ENCODE results near the gene ZNF576. TPM values are rescaled to one million over a fixed set of nuclear protein-coding genes. Genes with fewer than 3 reads are reported as not detected.

The ZNF576 gene
- total and polyA plus RNA-seq, 2 donors (not counting 3 experiments of a cell fraction or from before 2014, with no cell fraction given): 19.5 to 27.7 TPM

- Histone ChIP-seq H3K9me1 (replicated peaks; ENCODE audit: control insufficient read depth, extremely low read depth, insufficient read depth, low read length) (no peaks in the 10 kb centered on the region), H3K4me1 (ENCODE audit: control insufficient read depth, extremely low read depth, insufficient read depth, low read length) (peaks cover 5% of the 10 kb centered on the region), H3K36me3 (ENCODE audit: control insufficient read depth in 2 of 2, extremely low read depth in 1 of 2, insufficient read depth in 2 of 2, low read length in 2 of 2) (peaks cover 9 to 27% of the 10 kb centered on the region in 2 experiments), H3K27ac (ENCODE audit: insufficient read depth, low read depth, low read length) (no peak overlapping the region), H3K79me2 (ENCODE audit: control insufficient read depth, insufficient read depth, low read length) (peaks cover 12% of the 10 kb centered on the region), H3K4me3 (replicated peaks in 1 of 3; ENCODE audit: insufficient read depth in 1 of 3, low read depth in 1 of 3, low read length in 3 of 3) (no peak overlapping the region), H3K9me3 (replicated peaks; ENCODE audit: control insufficient read depth, insufficient read depth, low read length) (no peaks in the 10 kb centered on the region), H4K20me1 (replicated peaks; ENCODE audit: control insufficient read depth, extremely low read depth, insufficient read depth, low read length) (no peaks in the 10 kb centered on the region), H3K4me2 (ENCODE audit: insufficient read depth, low read length) (no peak overlapping the region), H3K27me3 (ENCODE audit: control insufficient read depth in 2 of 2, insufficient read depth in 2 of 2, low read length in 2 of 2) (no peaks in the 10 kb centered on the region), H2AFZ (ENCODE audit: low read depth, low read length) (no peak overlapping the region), H3K9ac (replicated peaks; ENCODE audit: extremely low read depth, insufficient read depth, low read length) (no peak overlapping the region)
- TF ChIP-seq POLR2A (IDR thresholded peaks at IDR 0.05; ENCODE audit: low read depth, low read length) (no peak), EZH2 (IDR thresholded peaks at IDR 0.05; ENCODE audit: borderline replicate concordance, low read depth, low read length, severe bottlenecking) (no peak), MAX (IDR thresholded peaks at IDR 0.05; ENCODE audit: insufficient read depth, insufficient read length) (no peak), GATA2 (IDR thresholded peaks at IDR 0.05; ENCODE audit: insufficient read depth, insufficient read length, low read depth, low read length) (no peak), JUN (IDR thresholded peaks at IDR 0.05; ENCODE audit: borderline replicate concordance, insufficient read depth, insufficient read length, low read depth) (no peak), FOS (IDR thresholded peaks at IDR 0.05; ENCODE audit: borderline replicate concordance, insufficient read depth, low read length) (no peak)
- ChIA-PET POLR2A (interaction anchor here (0.6 kb wide), 1 partner anchor 27 kb away, joined by 4 read pairs; no protein-coding TSS in a partner anchor), CTCF (interaction anchor here (1.6 kb wide), 1 partner anchor 35 kb away, joined by 8 read pairs; no protein-coding TSS in a partner anchor)
- intact Hi-C loops (cut with micrococcal nuclease): no loop called here
- FAIRE-seq (no peak), DNase-seq (ENCODE audit: low read depth, low spot score) (no peak)
- dilution Hi-C loops (cut with MboI; ENCODE audit: extremely low pct_ligation_motif_present, low sequenced_read_pairs): no loop called here
- BruUV-seq (replicated peaks): no TSS peak
These were observed 6.7 kb upstream of the ZNF576 start for GRCh38 chr19:43589678-43590077.

GRCh38 chr19:43591904-43592772 is 4.3 kb upstream of the ZNF576 start:
- Histone ChIP-seq H4K20me1 (replicated peaks; ENCODE audit: control insufficient read depth, extremely low read depth, insufficient read depth, low read length) (no peaks in the 10 kb centered on the region), H3K36me3 (ENCODE audit: control insufficient read depth in 2 of 2, extremely low read depth in 1 of 2, insufficient read depth in 2 of 2, low read length in 2 of 2) (peaks cover 9 to 27% of the 10 kb centered on the region in 2 experiments), H3K9me3 (replicated peaks; ENCODE audit: control insufficient read depth, insufficient read depth, low read length) (no peaks in the 10 kb centered on the region), H3K9me1 (replicated peaks; ENCODE audit: control insufficient read depth, extremely low read depth, insufficient read depth, low read length) (no peaks in the 10 kb centered on the region), H3K27ac (ENCODE audit: insufficient read depth, low read depth, low read length) (no peak overlapping the region), H3K4me3 (replicated peaks in 1 of 3; ENCODE audit: insufficient read depth in 1 of 3, low read depth in 1 of 3, low read length in 3 of 3) (no peak overlapping the region), H3K27me3 (ENCODE audit: control insufficient read depth in 2 of 2, insufficient read depth in 2 of 2, low read length in 2 of 2) (no peaks in the 10 kb centered on the region), H3K9ac (replicated peaks; ENCODE audit: extremely low read depth, insufficient read depth, low read length) (no peak overlapping the region), H2AFZ (ENCODE audit: low read depth, low read length) (no peak overlapping the region), H3K4me1 (ENCODE audit: control insufficient read depth, extremely low read depth, insufficient read depth, low read length) (peaks cover 11% of the 10 kb centered on the region), H3K79me2 (ENCODE audit: control insufficient read depth, insufficient read depth, low read length) (peaks cover 26% of the 10 kb centered on the region), H3K4me2 (ENCODE audit: insufficient read depth, low read length) (no peak overlapping the region)
- ChIA-PET POLR2A (no interaction called here), CTCF (no interaction called here)
- FAIRE-seq (no peak), DNase-seq (ENCODE audit: low read depth, low spot score) (no peak)
- dilution Hi-C loops (cut with MboI; ENCODE audit: extremely low pct_ligation_motif_present, low sequenced_read_pairs) (no loop called here), intact Hi-C loops (cut with micrococcal nuclease) (no loop called here)
- no TSS peak for BruUV-seq (replicated peaks)
- TF ChIP-seq FOS (IDR thresholded peaks at IDR 0.05; ENCODE audit: borderline replicate concordance, insufficient read depth, low read length): no peak
- no peak for TF ChIP-seq CTCF (IDR thresholded peaks at IDR 0.05; ENCODE audit: extremely low read depth in 1 of 2, insufficient read depth in 1 of 2, low read depth in 1 of 2, low read length in 2 of 2)
- TF ChIP-seq GATA2 (IDR thresholded peaks at IDR 0.05; ENCODE audit: insufficient read depth, insufficient read length, low read depth, low read length): no peak
- no peak for TF ChIP-seq MAX (IDR thresholded peaks at IDR 0.05; ENCODE audit: insufficient read depth, insufficient read length)
- TF ChIP-seq EZH2 (IDR thresholded peaks at IDR 0.05; ENCODE audit: borderline replicate concordance, low read depth, low read length, severe bottlenecking): no peak
- TF ChIP-seq POLR2AphosphoS5 (IDR thresholded peaks at IDR 0.05; ENCODE audit: insufficient read depth, low read depth, low read length): no peak
- TF ChIP-seq JUN (IDR thresholded peaks at IDR 0.05; ENCODE audit: borderline replicate concordance, insufficient read depth, insufficient read length, low read depth): no peak
- TF ChIP-seq MYC (IDR thresholded peaks at IDR 0.05; ENCODE audit: low read depth, low read length): no peak
- no peak for TF ChIP-seq POLR2A (IDR thresholded peaks at IDR 0.05; ENCODE audit: low read depth, low read length)

Data from endothelial cell of umbilical vein (primary cell).